Measurements from ENCODE around the gene SLC13A3. TPM values are rescaled to one million over a fixed set of nuclear protein-coding genes. Genes with fewer than 3 reads are reported as not detected.

SLC13A3 gene
- total RNA-seq, 1 donor from 2014 or later, result 18.8 TPM

DNA sequence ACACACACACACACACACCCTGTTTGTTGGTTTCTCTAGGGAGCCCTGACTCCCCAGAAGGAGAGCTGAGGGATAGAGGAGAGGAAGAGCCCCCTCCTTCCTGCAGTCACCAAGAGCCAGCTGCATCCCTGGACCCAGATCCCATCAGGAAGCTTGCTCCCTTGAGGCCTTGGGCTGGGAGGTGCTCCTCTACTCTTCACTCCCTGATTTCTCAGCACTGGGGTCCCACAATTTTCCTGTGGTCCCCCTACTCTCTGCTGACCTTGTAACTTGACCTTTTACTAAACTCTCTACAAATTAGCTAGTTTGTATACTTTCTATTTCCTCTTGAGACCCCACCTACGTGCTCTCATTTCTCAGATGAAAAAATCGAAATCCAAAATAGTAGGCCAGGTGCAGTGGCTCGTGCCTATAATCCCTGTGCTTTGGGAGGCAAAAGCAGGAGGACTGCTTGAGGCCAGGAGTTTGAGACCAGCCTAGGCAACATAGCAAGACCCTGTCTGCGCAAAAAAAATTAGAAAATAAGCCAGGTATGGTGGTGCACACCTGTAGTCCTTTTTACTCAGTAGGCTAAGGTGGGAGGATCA, 95.8 kb downstream of the SLC13A3 start:
- H3K4me1 Mint-ChIP-seq, result no peaks in the 10 kb centered on the region
- H3K27ac Mint-ChIP-seq, result no peak overlapping the region
- no peak overlapping the region for H3K4me3 Mint-ChIP-seq
- H3K36me3 Mint-ChIP-seq, result no peaks in the 10 kb centered on the region
- no peak for DNase-seq (ENCODE audit: low spot score in 2 of 2, unreplicated experiment in 2 of 2)
- no peaks in the 10 kb centered on the region for H3K9me3 Mint-ChIP-seq
- H3K27me3 Mint-ChIP-seq (ENCODE audit: low read depth), result peaks cover 7% of the 10 kb centered on the region
- no peak for TF ChIP-seq CTCF (IDR thresholded peaks at IDR 0.05; ENCODE audit: unreplicated experiment)

GRCh38 chr20:46554828-46555227, 96.4 kb downstream of the SLC13A3 start:
- no peaks in the 10 kb centered on the region for H3K9me3 Mint-ChIP-seq
- H3K27ac Mint-ChIP-seq, result no peak overlapping the region
- no peak for TF ChIP-seq CTCF (IDR thresholded peaks at IDR 0.05; ENCODE audit: unreplicated experiment)
- H3K36me3 Mint-ChIP-seq, result no peaks in the 10 kb centered on the region
- H3K27me3 Mint-ChIP-seq (ENCODE audit: low read depth), result peaks cover 7% of the 10 kb centered on the region
- DNase-seq (ENCODE audit: low spot score in 2 of 2, unreplicated experiment in 2 of 2), result no peak
- no peak overlapping the region for H3K4me3 Mint-ChIP-seq
- no peaks in the 10 kb centered on the region for H3K4me1 Mint-ChIP-seq

DNA sequence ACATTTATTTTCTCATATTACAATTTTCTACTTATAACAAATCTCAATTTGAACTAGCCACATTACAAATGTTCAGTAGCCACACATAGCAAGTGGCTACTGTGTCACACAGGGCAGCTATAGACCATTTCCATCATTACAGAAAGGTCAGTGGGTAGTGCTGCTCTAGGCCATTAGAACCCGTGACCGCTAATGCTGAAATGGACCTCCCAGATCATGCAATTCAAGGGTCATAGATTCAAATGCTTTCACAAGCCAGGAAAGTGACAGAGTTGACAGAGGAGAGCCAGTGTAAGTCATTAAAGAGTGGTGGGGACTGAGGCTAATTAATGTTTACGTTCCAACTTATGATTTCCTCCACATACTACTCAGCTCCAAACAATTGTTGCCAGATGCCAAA, 97.3 kb downstream of the SLC13A3 start:
- no peak overlapping the region for H3K4me3 Mint-ChIP-seq
- DNase-seq (ENCODE audit: low spot score in 2 of 2, unreplicated experiment in 2 of 2), result no peak
- H3K9me3 Mint-ChIP-seq, result no peaks in the 10 kb centered on the region
- no peak for TF ChIP-seq CTCF (IDR thresholded peaks at IDR 0.05; ENCODE audit: unreplicated experiment)
- H3K4me1 Mint-ChIP-seq, result no peaks in the 10 kb centered on the region
- H3K36me3 Mint-ChIP-seq, result no peaks in the 10 kb centered on the region
- no peak overlapping the region for H3K27ac Mint-ChIP-seq
- peaks cover 7% of the 10 kb centered on the region for H3K27me3 Mint-ChIP-seq (ENCODE audit: low read depth)

DNA sequence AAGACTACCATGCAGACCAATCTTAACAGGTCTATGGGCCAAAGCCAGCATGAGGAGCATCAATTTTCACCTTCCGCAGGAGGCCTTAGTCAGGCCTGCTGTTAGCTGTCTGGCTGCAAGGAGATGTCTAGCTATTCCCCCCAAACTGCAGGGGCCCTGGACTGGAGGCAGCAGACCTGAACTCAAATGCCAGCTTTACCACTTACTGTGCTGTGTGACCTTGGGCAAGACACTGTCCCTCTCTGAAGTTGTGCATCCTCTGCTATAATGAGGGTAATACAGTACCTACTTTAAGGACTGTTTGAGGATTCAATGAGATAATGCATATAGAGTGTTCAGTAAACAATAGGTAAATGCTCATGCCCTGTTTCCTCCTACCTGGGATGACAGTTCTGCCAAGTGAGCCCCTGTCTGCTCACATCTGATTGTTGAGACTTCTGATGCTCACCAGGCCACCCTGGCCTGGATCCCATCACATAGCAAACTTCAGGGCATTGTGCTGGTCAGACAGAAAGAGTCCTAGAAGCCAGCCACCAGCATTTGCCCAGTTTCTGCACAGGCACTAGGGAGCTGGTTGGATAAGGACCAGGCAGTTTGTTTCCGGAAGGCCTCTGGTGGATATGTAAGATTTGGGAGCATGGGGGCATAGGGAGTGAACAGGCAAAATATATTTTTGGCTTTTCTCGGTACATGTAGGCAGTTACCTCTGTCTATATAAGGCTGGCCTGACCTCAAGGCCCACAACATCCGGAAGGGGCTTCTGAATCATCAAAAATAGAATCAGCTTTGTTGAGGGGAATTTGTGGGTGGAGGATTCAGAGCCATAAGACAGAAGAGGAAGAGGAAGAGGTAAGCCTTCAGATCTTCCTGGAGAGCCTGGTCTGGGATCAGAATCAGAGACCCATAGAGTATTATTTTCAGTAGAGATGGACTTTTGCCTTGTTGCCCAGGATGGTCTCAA, 98.5 kb downstream of the SLC13A3 start:
- H3K9me3 Mint-ChIP-seq, result no peaks in the 10 kb centered on the region
- H3K4me1 Mint-ChIP-seq, result no peaks in the 10 kb centered on the region
- H3K4me3 Mint-ChIP-seq, result no peak overlapping the region
- TF ChIP-seq CTCF (IDR thresholded peaks at IDR 0.05; ENCODE audit: unreplicated experiment), result no peak
- no peak overlapping the region for H3K27ac Mint-ChIP-seq
- peaks cover 7% of the 10 kb centered on the region for H3K27me3 Mint-ChIP-seq (ENCODE audit: low read depth)
- H3K36me3 Mint-ChIP-seq, result no peaks in the 10 kb centered on the region
- no peak for DNase-seq (ENCODE audit: low spot score in 2 of 2, unreplicated experiment in 2 of 2)

DNA sequence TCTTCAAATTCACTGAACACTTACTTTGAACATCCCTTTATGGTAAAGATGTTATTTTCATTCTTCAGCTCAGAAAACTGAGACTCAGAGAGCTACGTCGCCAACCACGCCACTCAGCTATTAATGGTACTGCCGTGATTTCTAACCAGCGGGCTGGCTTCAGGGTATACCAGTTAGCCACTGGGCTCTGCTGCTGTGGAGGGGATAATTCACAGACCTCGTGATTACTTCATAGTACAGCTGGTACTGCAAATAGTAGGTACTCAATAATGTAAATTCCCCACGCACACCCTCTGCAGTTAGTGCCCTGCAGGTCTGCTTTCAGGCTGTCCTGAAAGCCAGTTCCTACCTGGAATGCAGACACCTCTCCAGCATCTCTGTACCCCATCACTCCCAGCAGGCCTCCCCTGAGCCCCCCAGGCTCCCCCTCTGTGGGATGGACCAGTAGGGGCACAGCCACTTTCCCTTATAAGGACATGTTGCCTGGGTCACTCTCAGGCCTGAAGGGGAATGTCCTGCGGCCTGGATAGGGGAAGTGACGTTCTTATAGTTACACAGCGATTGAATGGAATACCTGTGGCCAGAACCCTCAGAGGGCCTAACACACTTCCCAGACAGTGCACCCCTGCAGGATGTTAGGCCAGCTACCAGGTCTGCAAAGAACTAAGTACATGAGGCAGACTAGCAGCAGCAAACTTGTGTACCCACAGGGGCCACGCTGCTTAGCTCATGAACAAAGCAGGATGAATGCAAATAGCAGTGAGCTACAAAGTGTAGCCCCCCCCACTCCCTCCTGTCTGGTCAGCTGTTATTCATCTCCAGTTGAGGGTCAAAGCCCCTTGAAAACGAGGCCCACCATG, 99.5 kb downstream of the SLC13A3 start:
- H3K36me3 Mint-ChIP-seq, result no peaks in the 10 kb centered on the region
- no peak overlapping the region for H3K4me3 Mint-ChIP-seq
- no peaks in the 10 kb centered on the region for H3K4me1 Mint-ChIP-seq
- peaks cover 4% of the 10 kb centered on the region for H3K27me3 Mint-ChIP-seq (ENCODE audit: low read depth)
- H3K27ac Mint-ChIP-seq, result no peak overlapping the region
- no peak for DNase-seq (ENCODE audit: low spot score in 2 of 2, unreplicated experiment in 2 of 2)
- TF ChIP-seq CTCF (IDR thresholded peaks at IDR 0.05; ENCODE audit: unreplicated experiment), result no peak
- H3K9me3 Mint-ChIP-seq, result no peaks in the 10 kb centered on the region
